Peyer's patch (tissue), 4 donors: Measurements from ENCODE around the gene RNU5B-1.

Source experiments
- POLR2A ChIP-seq, 2 donors: fragments of 450-650 bp; IDR thresholded peaks; one replicate each; pipeline ENCODE4 v1.5.1; 2017; ENCODE audit warnings: antibody characterized with exemption in 2 of 2, mild to moderate bottlenecking in 2 of 2, moderate library complexity in 2 of 2
- TF ChIP-seq, protein P1 (sequence below), 6 experiments: fragments of 450-650 bp in 4 of 6; fragments of 200-600 bp in 2 of 6; sonication (generic) in 1 of 6; IDR thresholded peaks; one replicate each; pipeline ENCODE4 v1.5.1; 2017 to 2019; ENCODE audit warnings: antibody characterized with exemption in 6 of 6, mild to moderate bottlenecking in 3 of 6, moderate library complexity in 1 of 6

DNA sequence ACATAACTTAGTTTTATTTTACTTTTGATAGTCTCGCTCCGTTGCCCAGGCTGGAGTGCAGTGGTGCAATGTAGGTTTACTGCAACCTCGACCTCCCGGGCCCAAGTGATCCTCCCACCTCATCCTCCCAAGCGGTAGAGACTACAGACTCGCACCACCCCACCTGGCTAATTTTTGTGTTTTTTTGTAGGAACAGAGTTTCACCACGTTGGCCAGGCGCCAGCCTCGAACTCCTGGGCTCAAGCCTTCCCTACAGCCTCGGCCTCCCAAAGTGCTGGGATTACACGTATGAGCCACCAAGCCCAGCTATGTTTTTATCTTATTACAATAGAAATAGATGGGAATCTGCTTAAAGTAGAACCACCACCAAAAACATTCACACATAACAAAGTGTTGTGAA, 5.7 kb upstream of the RNU5B-1 start:
- TF ChIP-seq, protein P1, sequence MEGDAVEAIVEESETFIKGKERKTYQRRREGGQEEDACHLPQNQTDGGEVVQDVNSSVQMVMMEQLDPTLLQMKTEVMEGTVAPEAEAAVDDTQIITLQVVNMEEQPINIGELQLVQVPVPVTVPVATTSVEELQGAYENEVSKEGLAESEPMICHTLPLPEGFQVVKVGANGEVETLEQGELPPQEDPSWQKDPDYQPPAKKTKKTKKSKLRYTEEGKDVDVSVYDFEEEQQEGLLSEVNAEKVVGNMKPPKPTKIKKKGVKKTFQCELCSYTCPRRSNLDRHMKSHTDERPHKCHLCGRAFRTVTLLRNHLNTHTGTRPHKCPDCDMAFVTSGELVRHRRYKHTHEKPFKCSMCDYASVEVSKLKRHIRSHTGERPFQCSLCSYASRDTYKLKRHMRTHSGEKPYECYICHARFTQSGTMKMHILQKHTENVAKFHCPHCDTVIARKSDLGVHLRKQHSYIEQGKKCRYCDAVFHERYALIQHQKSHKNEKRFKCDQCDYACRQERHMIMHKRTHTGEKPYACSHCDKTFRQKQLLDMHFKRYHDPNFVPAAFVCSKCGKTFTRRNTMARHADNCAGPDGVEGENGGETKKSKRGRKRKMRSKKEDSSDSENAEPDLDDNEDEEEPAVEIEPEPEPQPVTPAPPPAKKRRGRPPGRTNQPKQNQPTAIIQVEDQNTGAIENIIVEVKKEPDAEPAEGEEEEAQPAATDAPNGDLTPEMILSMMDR (IDR thresholded peaks at IDR 0.05) = no peak
- no peak for TF ChIP-seq POLR2A (IDR thresholded peaks at IDR 0.05)
